Neural crest cell (in vitro differentiated cells): Measurements from ENCODE around the gene BACH2. TPM values are rescaled to one million over a fixed set of nuclear protein-coding genes. Genes with fewer than 3 reads are reported as not detected.

Source experiments
- DNase-seq: peaks from one replicate; pipeline ENCODE4 v3.0.0; 2021; ENCODE audit warnings: low read depth, mixed read lengths, low spot score
- H3K27ac Mint-ChIP-seq: one replicate; pipeline ENCODE4 v1.8.0; 2021; ENCODE audit warnings: mild to moderate bottlenecking, mixed read lengths; ENCODE audit not compliant: unreplicated experiment
- H3K27me3 Mint-ChIP-seq: 2 replicates; pipeline ENCODE4 v1.8.0; 2021; ENCODE audit warnings: low read depth, mild to moderate bottlenecking, mixed read lengths
- H3K36me3 Mint-ChIP-seq: 2 replicates; pipeline ENCODE4 v1.8.0; 2021; ENCODE audit warnings: low read depth, mild to moderate bottlenecking, mixed read lengths
- H3K4me1 Mint-ChIP-seq: 2 replicates; pipeline ENCODE4 v1.8.0; 2021; ENCODE audit warnings: mixed read lengths
- H3K4me3 Mint-ChIP-seq: one replicate; pipeline ENCODE4 v1.8.0; 2021; ENCODE audit warnings: mild to moderate bottlenecking, mixed read lengths
- H3K9me3 Mint-ChIP-seq: 2 replicates; pipeline ENCODE4 v1.8.0; 2021; ENCODE audit warnings: mixed read lengths
- total RNA-seq: library from RNA; stranded (reverse); gene quantifications from 2 replicates; pipeline ENCODE4 v1.2.1, GENCODE V29; 2021
- TF ChIP-seq, protein P1 (sequence below): fragments of 200-600 bp; sonication (generic); conservative IDR thresholded peaks from 2 replicates; pipeline ENCODE4 v1.5.0; 2021; ENCODE audit warnings: antibody characterized with exemption, mild to moderate bottlenecking

Gene BACH2
- total RNA-seq, 1 donor from 2014 or later, result 13.1 TPM

- H3K9me3 Mint-ChIP-seq, result no peaks in the 10 kb centered on the region
- peaks cover 16% of the 10 kb centered on the region for H3K4me1 Mint-ChIP-seq
- no peak overlapping the region for H3K4me3 Mint-ChIP-seq
- peaks cover 3% of the 10 kb centered on the region for H3K36me3 Mint-ChIP-seq
- H3K27ac Mint-ChIP-seq, result no peak overlapping the region
- no peaks in the 10 kb centered on the region for H3K27me3 Mint-ChIP-seq
- TF ChIP-seq, protein P1, sequence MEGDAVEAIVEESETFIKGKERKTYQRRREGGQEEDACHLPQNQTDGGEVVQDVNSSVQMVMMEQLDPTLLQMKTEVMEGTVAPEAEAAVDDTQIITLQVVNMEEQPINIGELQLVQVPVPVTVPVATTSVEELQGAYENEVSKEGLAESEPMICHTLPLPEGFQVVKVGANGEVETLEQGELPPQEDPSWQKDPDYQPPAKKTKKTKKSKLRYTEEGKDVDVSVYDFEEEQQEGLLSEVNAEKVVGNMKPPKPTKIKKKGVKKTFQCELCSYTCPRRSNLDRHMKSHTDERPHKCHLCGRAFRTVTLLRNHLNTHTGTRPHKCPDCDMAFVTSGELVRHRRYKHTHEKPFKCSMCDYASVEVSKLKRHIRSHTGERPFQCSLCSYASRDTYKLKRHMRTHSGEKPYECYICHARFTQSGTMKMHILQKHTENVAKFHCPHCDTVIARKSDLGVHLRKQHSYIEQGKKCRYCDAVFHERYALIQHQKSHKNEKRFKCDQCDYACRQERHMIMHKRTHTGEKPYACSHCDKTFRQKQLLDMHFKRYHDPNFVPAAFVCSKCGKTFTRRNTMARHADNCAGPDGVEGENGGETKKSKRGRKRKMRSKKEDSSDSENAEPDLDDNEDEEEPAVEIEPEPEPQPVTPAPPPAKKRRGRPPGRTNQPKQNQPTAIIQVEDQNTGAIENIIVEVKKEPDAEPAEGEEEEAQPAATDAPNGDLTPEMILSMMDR, result no peak
- DNase-seq, result no peak
Measured at GRCh38 chr6:90026216-90026615, 270.4 kb downstream of the BACH2 start.

GRCh38 chr6:90025523-90026061 lies 271.1 kb downstream of the BACH2 start:
- Mint-ChIP-seq H3K4me1 (peaks cover 16% of the 10 kb centered on the region), H3K36me3 (peaks cover 3% of the 10 kb centered on the region), H3K9me3 (no peaks in the 10 kb centered on the region), H3K27ac (no peak overlapping the region), H3K27me3 (no peaks in the 10 kb centered on the region), H3K4me3 (no peak overlapping the region)
- DNase-seq, result no peak
- TF ChIP-seq, protein P1, result no peak

DNA sequence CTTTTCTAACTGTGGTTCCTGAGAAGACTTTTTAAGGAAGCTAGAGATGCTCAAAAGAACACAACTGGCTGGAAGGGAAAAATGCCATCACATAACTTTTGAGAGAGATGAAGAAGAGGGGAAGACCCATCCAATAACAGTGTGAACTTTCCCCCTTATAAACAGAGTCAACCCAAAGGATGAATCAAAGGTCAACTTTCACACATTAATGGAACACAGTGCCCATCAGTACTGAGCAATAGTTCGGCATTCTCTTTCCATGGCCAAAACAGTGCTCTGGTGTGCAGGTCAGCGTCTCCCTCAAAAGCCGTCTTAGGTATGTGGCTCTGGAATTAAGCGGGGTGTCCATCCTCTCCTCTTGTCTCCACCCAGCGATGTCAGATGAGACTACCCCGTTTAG lies 272.0 kb downstream of the BACH2 start:
- no peak overlapping the region for H3K4me3 Mint-ChIP-seq
- no peak for DNase-seq
- H3K4me1 Mint-ChIP-seq, result peaks cover 16% of the 10 kb centered on the region
- H3K27ac Mint-ChIP-seq, result no peak overlapping the region
- H3K9me3 Mint-ChIP-seq, result no peaks in the 10 kb centered on the region
- no peaks in the 10 kb centered on the region for H3K27me3 Mint-ChIP-seq
- no peaks in the 10 kb centered on the region for H3K36me3 Mint-ChIP-seq
- TF ChIP-seq, protein P1, result no peak

DNA sequence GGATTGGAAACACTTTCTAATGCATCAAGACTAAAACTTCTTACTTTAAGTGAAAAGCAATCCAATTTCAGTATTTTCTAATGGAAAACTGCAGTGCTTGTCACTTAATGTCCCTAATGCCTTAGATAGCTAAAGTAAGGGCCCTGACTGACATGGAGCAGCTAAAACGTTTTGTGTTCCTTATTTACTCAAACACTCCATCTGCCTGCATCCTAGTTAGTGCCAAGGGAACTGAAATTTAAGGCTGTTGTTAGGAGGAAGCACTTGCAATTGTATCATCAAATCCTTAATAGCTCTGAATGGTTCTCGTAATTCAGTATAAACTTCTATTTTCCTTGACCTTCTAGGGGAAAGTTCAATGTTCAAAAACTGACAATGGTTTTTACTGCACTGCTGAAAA lies 274.9 kb downstream of the BACH2 start:
- TF ChIP-seq, protein P1, result no peak
- H3K27ac Mint-ChIP-seq, result no peak overlapping the region
- no peak for DNase-seq
- peaks cover 7% of the 10 kb centered on the region for H3K4me1 Mint-ChIP-seq
- H3K36me3 Mint-ChIP-seq, result peaks cover 3% of the 10 kb centered on the region
- H3K4me3 Mint-ChIP-seq, result no peak overlapping the region
- H3K9me3 Mint-ChIP-seq, result peaks cover 3% of the 10 kb centered on the region
- no peaks in the 10 kb centered on the region for H3K27me3 Mint-ChIP-seq

DNA sequence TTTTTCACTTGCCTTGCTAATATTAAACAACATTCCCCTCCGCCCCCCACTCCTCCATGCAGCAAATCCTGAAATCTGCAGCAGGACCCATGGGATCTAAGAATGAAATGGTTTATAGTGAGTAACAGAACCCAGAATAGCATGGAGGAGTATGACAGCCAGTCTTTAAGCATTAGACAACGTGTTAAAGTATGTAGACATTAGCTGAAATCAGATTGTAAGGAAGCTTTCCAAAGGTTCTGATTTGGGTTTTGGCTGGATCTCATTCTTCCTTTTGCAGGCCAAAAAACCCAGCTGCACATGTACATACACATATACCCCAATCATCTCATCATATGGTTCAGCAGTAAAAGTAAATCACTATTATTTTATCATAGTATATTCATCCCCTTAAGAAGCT lies 275.9 kb downstream of the BACH2 start:
- Mint-ChIP-seq H3K4me1 (peaks cover 7% of the 10 kb centered on the region), H3K27me3 (no peaks in the 10 kb centered on the region), H3K4me3 (no peak overlapping the region), H3K36me3 (peaks cover 3% of the 10 kb centered on the region), H3K9me3 (peaks cover 3% of the 10 kb centered on the region), H3K27ac (no peak overlapping the region)
- TF ChIP-seq, protein P1, result no peak
- DNase-seq, result no peak

DNA sequence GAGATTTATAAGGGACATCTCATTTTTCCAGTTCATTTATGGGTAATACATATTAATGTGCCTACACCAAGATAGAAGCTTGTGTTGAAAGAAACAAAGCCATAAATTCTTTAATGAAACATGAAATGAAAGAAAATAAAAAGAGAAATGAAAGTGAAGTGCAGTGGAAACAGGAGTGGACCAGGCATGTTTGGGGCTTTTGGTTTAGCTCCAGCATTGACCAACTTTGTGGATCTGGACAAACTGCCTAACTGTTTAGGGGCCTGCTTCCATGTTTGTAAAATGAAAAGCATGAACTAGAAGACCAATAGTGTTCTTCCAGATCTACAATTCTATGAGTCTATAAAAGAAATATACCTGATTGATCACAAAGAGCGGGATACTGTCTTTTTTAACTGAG lies 277.4 kb downstream of the BACH2 start:
- TF ChIP-seq, protein P1, result no peak
- Mint-ChIP-seq H3K27me3 (no peaks in the 10 kb centered on the region), H3K36me3 (peaks cover 3% of the 10 kb centered on the region), H3K9me3 (peaks cover 3% of the 10 kb centered on the region), H3K4me3 (no peak overlapping the region), H3K4me1 (no peaks in the 10 kb centered on the region), H3K27ac (no peak overlapping the region)
- DNase-seq, result no peak
